ENCODE results near the gene C1orf56.

DNA sequence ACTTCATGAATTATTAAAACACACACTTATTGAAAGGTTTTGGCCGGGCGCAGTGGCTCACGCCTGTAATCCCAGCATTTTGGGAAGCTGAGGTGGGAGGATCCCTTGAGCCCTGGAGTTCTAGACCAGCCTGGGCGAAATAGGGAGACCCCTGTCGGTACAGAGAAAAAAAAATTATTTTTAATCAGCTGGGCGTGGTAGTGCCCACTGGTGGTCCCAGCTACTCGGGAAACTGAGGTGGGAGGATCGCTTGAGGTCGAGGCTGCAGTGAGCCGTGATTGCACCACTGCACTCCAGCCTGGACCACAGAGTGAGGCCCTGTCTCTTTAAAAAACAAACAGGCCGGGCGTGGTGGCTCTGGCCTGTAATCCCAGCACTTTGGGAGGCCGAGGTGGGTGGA is 24.7 kb downstream of the C1orf56 start:
- no peak for TF ChIP-seq EZH2phosphoT487 (IDR thresholded peaks at IDR 0.05; ENCODE audit: insufficient read depth, low read depth)
- TF ChIP-seq EZH2 (IDR thresholded peaks at IDR 0.05; ENCODE audit: insufficient read depth, poor library complexity, severe bottlenecking) = no peak

Data from GM23248 (cell line).